Stimulated activated CD4-positive, alpha-beta T cell treated with anti-CD3 and anti-CD28 coated beads, Interleukin-2, amount 100 ng/mL, for 4 hours (primary cell): Measurements from ENCODE around the gene TMEM245.
"Not testable (repeated sequence)": the region's sequence is repeated elsewhere in the genome, so short reads cannot be mapped to it uniquely, and the experiment has no call there.

Source experiments
- DNase-seq: peaks from one replicate; pipeline ENCODE4 v3.0.0-alpha.2; 2020; ENCODE audit warnings: low read depth

TMEM245 gene

DNA sequence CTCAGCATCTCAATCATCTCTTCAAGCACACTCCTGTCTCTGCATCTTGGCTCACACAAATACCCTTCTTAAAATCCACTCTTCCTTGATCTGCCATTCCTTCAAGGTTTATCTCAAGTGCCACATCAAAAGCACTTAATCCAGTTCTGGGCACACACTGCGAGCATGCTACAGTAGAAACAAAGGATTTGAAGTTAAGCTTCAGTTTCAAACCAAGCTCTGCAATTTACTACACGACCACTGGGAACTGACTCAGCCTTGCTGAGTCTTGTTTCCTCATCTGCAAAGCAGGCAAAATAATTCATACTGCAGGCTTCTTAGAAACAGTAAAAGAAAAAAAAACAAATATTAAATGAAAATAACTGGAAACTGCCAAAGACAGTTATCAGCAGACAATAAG, 56.0 kb downstream of the TMEM245 start:
- no peak for DNase-seq

DNA sequence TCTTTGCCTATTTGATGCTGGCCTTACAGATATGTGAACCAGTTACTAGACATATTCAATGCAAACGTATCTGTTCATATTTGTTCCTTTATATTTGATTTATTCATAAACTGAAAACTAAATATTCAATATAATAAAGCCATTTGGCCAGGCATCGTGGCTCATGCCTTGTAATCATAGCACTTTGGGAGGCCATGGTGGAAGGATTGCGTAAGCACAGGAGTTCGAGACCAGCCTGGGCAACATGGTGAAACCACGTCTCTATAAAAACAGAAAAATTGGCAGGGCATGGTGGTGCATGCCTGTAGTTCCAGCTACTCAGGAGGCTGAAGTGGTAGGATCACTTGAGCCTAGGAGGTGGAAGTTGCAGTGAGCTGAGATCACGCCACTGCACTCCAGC, 57.2 kb downstream of the TMEM245 start:
- no peak for DNase-seq

DNA sequence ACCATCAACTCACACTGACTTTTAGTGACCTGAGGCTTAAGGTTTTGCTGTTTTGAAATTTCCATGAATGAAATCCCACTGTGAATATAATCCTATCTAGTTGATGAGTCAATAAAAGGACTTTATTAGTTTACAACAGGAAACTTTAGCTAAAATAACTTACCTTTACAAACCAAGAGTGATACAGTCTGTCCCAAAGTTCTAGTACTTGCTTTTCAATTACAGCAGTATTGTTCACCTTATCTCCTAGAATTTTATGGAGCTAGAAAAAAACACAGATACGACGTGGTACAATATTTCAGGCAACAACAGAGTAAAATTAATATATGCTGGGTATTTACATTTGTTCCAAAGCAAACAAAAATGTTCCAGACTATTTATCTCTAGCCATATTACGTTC, 59.6 kb downstream of the TMEM245 start:
- DNase-seq: no peak

DNA sequence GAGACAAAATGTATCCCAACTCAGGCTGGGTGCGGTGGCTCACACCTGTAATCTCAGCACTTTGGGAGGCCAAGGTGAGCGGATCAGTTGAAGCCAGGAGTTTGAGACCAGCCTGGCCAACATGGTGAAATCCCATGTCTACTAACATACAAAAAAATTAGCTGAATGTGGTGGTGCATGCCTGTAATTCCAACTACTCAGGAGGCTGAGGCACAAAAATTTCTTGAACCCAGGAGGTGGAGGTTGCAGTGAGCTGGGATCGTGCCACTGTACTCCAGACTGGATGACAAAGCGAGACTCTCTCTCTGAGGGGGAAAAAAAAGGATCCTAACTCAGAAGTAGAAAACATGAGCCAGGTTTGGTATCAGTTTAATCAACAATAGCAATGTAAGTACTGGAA, 66.6 kb downstream of the TMEM245 start:
- not testable (repeated sequence) for DNase-seq

DNA sequence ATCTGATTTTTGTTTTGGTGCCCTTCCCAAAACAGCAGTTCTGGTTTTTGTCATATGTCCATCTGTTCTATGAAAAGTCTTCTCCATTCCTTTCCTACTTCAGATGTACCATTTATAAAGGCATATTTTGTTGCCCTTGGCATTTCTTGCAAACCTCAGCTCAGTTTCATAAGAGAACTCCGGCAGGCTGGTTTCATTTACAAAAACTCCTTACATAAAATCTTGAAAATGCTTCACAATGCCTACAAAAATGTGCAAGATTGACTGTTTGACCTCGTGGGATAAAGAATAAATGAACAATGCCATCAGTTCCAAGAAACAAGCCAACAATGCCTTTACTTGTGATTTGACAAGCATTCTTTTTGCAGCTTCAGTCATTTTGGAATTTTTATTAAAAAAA, 67.3 kb downstream of the TMEM245 start:
- no peak for DNase-seq

DNA sequence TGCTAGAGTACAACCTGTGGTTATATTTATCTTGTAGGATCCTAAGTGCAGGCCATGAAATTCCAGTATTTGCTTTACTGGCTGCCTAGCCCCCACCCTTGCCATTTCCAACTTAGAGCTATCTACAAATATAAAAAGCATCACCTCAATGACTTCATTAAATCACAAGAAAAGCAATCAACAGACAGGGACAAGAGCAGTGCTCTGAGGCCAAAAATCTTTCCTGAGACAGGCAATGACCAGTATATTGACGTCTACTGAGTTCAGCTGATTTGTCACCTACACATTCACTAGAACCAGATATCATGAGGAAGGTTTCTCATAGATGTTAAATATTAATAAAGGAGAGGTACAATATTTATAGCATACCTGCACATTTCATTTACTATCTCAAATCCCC, 68.0 kb downstream of the TMEM245 start:
- DNase-seq: no peak

DNA sequence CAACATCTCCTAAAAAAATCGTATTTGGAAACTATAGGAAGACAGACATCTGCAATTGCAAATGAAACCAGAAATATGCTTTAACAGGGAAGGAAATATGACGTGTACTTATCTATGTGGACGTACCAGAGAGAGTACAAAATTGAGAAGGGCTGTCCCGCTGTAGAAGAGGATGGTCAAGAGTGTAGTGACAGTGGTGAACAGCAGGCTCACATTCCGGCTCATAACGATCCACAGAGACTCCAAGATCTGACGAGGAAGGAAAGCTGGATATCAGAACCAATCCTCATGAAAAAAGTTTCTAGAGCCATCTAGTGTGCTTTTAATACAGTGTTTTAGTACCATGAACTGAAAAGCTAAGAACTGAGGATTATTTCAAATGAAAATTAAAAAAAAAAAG, 69.3 kb downstream of the TMEM245 start:
- no peak for DNase-seq

DNA sequence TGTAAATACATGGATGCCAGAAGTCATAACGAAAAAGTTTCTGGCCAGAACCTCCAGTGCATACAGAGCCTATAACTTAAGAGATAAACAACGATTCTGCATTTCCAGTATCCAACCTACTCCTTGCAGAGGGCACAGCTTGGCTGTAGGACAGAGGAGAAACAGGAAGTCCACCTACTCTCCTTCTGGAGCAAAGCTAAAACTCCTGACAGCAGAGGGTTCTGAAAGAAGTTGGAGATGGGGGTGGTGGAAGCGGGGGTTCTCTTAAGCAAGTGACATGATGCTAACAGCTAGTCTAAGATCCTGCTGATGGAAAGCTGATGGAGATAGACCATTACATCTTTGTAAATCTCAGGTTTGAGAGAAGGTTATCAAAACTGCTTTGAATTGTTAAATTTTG, 70.9 kb downstream of the TMEM245 start:
- DNase-seq: no peak

DNA sequence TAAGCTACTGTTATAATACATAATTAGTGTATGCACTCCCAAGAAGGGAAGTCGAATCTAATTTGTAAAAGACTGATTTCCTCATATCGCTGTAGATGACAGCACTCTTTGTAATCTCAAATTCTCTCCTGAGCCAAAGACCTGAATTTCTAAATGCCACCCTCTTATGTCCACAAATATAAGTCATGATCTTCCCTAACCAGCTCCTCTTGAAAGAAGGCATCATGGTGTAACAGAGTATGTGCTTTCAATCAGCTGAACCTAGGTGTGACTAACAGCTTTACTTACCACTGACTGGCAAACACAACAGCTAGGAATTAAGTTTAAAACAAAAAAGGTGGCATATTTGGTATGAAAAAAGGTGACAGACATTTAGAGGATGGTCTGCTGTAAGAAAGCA, 72.5 kb downstream of the TMEM245 start:
- DNase-seq: no peak

DNA sequence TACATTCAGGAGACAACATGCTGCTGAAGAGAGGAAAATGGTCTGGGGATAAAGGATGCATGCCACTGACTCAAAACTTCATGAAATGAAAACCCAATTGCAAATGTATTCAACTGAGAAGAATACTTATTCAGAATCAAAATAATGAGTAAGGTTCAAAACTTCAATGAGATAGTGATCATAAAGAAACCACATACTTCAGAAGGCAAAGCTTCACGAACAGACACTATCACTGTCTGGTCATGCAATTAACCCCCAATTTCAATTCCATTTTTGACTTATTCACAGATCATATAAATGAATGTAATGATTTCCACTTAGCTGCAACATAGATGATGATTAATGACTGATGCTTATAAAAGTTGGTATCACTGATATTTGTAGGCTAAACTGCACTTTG, 73.4 kb downstream of the TMEM245 start:
- DNase-seq: no peak

DNA sequence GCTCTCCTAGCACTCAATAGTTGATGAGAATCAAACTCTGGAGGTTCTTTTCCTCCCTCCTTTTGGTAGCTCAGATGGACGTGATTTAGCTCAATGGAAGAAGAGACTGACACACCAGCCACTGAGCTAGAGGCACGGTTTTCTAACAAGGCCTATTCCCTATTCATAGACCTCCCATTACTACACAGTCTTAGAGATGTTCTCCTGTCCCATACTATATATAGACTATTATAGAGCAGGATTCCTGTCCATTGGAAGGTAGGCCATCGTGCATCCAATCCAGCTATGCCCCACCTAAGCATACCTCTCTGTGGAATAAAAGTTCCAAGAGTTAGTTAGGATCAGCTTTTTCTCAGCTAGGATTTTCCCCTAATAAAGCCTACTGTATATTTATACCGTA, 76.2 kb downstream of the TMEM245 start:
- DNase-seq: no peak

DNA sequence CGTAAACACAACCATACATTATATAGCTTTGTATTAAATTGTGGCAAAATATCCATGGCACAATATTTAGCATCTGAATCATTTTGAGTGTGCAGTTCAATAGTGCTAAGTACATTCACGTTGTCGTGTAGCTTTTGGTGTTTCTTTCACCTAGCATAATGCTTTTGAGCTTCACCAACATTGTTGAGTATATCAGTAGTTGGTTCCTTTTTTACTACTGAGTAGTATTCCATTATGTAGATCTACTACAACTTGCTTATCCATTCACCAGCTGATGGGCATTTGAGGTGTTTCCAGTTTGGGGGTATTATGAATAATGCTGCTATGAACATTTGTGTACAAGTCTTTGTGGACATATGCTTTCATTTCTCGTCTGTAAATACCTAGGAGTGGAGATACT, 79.2 kb downstream of the TMEM245 start:
- no peak for DNase-seq

DNA sequence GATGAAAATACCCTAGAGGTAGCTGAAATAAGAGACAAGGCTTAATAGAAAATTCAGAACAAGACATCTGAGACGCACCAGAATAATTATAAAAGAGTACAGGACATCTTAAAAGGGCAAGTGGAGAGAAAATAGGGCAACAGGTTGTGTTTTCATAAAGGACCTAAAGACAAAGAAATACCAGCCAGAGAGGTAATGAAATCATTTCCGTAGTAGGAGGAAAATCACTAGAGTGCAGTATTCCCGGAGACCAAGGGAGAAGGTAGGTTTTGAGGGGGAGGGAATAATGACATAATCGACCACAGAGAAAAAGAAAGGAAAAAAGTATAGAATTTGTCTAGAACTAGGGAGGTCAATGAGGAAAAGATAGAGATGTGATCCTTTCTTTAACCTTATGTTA, 80.2 kb downstream of the TMEM245 start:
- no peak for DNase-seq

DNA sequence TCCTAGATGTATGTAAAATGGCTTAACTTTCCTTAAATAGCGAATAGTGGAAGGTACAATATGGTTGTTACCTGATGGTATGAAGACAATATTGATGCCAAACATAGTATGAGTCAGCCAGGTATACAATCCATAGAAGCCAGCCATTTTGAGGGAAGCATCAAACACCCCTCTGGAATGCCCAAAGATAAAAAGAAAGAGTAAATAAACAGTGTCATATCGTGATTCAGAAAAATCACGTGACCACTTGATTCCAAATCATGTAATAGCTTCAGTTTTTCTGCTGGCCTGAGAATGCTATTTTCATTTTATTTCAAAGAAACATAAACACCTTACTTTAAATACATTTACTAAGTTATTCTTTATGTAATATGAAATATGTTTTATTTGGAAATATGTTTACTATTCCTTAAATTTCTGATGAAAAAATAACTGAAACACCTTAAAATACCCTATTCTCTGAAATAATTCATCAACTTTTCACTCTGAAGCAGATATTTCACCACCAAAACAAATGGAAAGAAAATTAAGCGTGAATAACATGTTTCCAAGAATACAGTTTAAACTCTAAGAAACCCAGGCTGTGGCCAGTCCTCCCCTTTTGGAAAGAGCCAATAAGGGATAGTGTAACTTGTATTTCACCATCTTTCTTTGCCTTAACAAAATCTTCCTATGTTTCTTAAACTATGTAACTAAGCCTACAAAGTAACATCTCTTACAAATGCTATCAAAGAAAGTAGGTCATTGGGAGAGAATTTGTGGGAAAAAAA, 81.6 kb downstream of the TMEM245 start:
- no peak for DNase-seq

DNA sequence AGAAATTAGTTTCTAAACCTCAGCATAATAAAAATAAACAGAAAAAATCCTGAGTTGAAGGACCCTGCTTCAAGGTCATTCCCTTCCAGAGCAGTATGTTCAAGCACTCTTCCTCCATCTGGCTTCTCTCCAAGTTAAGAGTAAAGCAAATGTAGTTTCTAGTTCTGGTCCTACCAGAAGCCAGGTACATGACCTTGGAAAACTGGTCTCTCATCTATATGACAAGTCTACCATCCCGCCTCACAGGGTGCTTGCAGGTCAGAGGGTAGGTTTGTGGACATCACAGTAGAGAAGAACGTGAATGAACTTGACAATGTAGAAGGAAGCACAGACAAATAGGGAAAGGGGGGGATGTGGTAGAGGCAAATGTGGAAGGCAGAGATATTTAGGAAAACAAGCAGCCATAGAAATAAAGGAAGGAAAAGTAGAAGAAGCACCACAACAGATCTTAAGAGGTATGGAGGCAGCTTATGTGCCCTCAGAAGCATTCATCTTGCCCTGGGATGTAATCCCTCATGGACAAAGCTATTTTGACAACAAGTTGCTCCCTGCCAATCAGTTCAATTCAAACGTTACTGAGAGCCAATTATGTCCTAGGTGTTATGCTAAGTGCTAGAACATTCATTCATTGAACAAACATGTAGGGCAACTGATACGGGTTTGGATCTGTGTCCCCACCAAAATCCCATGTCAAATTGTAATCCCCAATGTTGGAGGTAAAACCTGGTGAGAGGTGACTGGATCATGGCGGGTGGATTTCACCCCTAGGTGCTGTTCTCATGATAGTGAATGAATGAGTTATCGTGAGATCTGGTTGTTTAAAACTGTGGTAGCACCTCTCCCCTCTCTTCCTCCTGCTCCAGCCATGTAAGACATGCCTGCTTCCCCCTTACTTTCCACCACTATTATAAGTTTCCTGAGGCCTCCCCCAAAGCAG, 82.7 kb downstream of the TMEM245 start:
- no peak for DNase-seq

DNA sequence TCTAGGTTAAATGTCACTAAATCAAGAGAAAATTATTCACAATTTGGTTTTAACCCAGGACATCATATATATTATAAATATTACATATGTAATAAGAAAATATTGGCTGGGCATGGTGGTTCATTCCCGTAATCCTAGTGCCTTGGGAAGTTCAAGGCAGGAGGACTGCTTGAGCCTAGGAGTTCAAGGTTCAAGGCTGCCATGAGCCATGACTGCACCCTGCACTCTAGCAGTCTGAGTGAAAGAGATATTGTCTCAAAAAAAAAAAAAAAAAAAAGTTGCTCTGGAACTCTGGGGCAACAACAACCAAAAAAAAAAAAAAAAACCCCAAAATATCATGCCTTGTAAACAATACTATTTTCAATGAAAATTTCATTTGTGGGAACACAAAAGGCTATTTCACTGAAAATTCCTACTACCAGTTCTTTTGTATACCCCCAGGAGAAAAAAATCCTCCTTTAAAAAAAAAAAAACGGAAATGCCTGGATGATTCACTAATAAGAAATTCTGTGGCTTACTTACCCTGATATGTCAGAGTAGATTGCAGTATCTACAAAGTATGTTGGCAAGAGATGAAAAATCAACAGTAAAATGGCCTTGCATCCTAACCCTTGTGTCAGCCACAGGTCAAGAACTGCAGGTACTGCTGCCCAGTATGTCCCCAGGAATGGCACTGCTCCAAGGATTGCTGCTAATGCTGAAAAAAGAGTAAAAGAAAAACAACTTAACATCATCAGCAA, 83.9 kb downstream of the TMEM245 start:
- no peak for DNase-seq

DNA sequence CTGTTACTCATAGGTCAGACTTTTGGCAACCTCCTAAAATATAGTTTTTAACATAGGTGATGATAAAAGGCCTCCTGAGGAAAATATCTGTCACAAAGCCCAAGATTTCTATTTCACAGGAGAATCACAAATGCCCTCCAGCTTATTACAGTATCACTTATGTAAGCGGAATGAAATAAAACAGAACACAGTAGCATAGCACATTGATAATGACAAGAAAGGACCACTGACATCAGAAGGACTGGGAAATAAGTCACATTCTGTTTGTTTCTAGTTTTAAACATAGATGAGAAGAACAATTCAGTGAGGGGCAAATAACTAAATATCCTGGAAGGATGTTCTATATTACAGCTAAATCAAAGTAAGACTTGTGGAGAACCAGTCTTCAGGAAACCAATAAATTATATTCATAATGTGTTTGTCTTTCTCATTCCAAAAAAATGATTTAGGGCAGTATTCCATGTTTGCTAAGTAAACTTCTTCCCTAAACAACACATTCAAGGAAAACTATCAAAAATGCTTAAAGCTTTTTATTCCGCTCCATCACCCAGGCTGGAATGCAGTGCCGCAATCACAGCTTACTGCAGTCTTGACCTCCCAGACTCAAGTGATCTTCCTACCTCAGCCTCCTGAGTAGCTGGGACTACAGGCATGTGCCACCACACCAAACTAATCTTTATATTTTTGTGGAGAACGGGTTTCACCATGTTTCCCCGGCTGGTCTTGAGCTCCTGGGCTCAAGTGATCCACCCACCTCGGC, 85.6 kb downstream of the TMEM245 start:
- no peak for DNase-seq

DNA sequence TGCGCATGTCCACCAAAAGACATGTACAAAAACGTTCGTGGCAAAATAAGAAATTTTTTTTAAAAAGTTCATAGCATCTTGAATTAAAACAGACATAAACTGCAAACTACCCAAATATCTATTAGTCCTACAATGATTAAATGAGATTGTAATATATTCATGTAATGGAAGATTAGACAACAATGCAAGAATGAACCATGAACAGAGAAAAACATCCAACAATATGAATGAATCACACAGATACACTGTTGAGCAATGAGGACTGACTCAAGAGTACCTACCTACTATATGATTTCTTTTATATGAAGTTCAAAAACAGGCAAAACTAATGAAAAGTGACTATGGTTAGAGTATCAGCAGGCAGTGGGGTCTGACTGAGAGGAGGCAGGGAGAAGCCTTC, 88.5 kb downstream of the TMEM245 start:
- DNase-seq: no peak

DNA sequence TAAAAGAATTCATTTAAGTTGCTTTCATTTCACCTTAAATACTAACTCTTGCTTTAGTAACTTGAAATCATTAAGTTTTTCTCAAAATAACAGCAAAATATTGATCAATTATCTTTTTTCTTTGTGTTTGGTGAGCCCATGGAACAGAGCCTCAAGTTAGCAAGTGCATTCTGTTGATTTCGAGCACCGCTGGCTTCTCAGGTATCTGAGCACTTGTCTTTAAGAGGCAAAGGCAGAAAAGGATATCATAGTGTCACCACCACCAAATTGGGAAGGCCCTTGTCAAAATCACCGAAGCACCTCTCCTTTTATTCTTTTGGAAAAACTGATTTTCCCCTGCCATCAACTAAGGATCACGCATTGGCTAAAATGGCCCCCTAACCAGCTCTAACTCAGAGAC, 89.3 kb downstream of the TMEM245 start:
- no peak for DNase-seq

DNA sequence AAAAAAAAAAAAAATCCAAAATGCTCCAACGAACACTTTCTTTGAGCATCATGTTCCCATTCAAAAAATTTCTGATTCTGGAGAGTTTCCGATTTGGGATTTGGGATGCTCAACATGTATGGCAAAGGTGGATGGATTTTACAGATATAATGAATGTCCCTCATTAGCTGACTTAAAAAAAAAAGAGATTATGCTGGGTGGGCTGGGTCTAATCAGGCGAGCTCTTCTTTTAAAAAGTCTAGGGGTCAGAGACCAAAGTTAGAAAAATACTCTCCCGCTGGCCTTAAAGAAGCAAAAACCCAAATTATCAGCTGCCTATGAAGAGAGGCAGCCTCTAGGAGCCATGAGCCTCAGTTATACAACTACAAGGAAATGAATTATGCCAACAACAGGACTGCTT, 91.3 kb downstream of the TMEM245 start:
- DNase-seq: no peak

DNA sequence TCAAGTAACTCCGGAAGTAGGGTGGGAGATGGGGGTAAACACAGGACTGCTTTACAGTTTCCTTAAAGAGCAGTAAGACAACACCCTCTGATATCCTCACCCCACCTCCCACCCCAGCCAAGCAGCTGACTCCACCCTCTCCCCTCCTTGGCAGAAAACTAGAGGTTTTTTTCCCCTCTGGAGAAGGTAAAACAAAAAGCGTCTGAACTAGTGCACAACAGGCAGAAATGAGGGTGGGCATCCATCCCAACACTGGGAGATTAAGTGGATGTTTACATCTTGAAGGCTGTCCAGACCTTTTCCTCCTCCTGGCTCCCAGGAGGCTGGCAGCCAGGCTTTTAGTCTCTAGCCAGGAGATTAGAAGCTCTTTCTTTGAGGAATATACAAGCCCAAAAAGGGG, 92.6 kb downstream of the TMEM245 start:
- DNase-seq: no peak

DNA sequence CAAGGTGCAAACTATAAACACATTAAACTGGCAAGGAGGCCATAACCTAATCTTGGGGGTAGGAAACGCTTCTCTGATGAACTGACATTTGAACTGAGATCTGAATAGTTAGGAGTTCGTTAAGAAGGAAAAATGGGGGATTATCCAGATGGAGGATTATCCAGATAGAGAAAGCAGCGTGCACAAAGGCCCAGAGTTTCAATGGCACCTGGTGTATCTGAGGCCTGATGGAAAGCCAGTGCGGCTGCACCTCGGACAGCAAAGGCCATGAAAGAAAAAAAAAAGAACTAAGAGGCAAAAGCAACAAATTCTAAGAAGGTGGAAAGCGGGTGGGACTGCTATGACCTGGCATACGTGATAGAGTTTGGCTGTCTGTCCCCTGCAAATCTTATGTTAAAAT, 93.4 kb downstream of the TMEM245 start:
- no peak for DNase-seq
